ENCODE results near the gene PCDH9. TPM values are rescaled to one million over a fixed set of nuclear protein-coding genes. Genes with fewer than 3 reads are reported as not detected.

Gene PCDH9
- total RNA-seq, 6 donors from 2014 or later: 3.1 to 19.4 (median 7.8) TPM

GRCh38 chr13:66459143-66459542 lies 771.0 kb downstream of the PCDH9 start:
- no peak for ATAC-seq (ENCODE audit: low FRiP score in 2 of 2)
- H3K4me3 ChIP-seq: no peak overlapping the region
- no peaks in the 10 kb centered on the region for H3K36me3 ChIP-seq
- no peaks in the 10 kb centered on the region for H3K4me1 ChIP-seq
- no peak for TF ChIP-seq CTCF (IDR thresholded peaks at IDR 0.05)
- no peak for TF ChIP-seq POLR2AphosphoS5 (IDR thresholded peaks at IDR 0.05)
- TF ChIP-seq POLR2A (IDR thresholded peaks at IDR 0.05): no peak
- TF ChIP-seq EP300 (IDR thresholded peaks at IDR 0.05): no peak
- H3K9me3 ChIP-seq: no peaks in the 10 kb centered on the region
- 80 to 96% methylated on average over 2 of the region's 2 CpGs for WGBS, 2 donors
- H3K27ac ChIP-seq: no peak overlapping the region
- DNase-seq: no peak
- H3K27me3 ChIP-seq: no peaks in the 10 kb centered on the region

- DNase-seq: no peak
- no peaks in the 10 kb centered on the region for H3K36me3 ChIP-seq
Measured at GRCh38 chr13:66446413-66446812, 783.7 kb downstream of the PCDH9 start.

GRCh38 chr13:66443926-66444325 lies 786.2 kb downstream of the PCDH9 start:
- Histone ChIP-seq H3K4me3 (no peak overlapping the region), H3K9me3 (no peaks in the 10 kb centered on the region), H3K27me3 (no peaks in the 10 kb centered on the region), H3K4me1 (no peaks in the 10 kb centered on the region), H3K27ac (no peak overlapping the region), H3K36me3 (no peaks in the 10 kb centered on the region)
- DNase-seq: no peak
- no peak for ATAC-seq (ENCODE audit: low FRiP score in 2 of 2)
- WGBS, 2 donors: 74 to 89% methylated on average over 1 of the region's 1 CpG
- TF ChIP-seq EP300 (IDR thresholded peaks at IDR 0.05) (no peak), POLR2AphosphoS5 (IDR thresholded peaks at IDR 0.05) (no peak)

More at GRCh38 chr13:66446413-66446812, 783.7 kb downstream of the PCDH9 start:
- WGBS, 2 donors: 88% methylated on average over 4 of the region's 4 CpGs
- Histone ChIP-seq H3K4me3 (no peak overlapping the region), H3K27ac (no peak overlapping the region), H3K4me1 (no peaks in the 10 kb centered on the region), H3K27me3 (no peaks in the 10 kb centered on the region), H3K9me3 (no peaks in the 10 kb centered on the region)
- no peak for ATAC-seq (ENCODE audit: low FRiP score in 2 of 2)
- TF ChIP-seq POLR2AphosphoS5 (IDR thresholded peaks at IDR 0.05): no peak
- TF ChIP-seq EP300 (IDR thresholded peaks at IDR 0.05): no peak
- TF ChIP-seq CTCF (IDR thresholded peaks at IDR 0.05): no peak
- no peak for TF ChIP-seq POLR2A (IDR thresholded peaks at IDR 0.05)

- H3K36me3 ChIP-seq: no peaks in the 10 kb centered on the region
- H3K27ac ChIP-seq: no peak overlapping the region
- no peaks in the 10 kb centered on the region for H3K27me3 ChIP-seq
- no peak overlapping the region for H3K4me3 ChIP-seq
- TF ChIP-seq POLR2A (IDR thresholded peaks at IDR 0.05) (no peak), EP300 (IDR thresholded peaks at IDR 0.05) (no peak), POLR2AphosphoS5 (IDR thresholded peaks at IDR 0.05) (no peak), CTCF (IDR thresholded peaks at IDR 0.05) (no peak)
- DNase-seq: no peak
- no peak for ATAC-seq (ENCODE audit: low FRiP score in 2 of 2)
- no peaks in the 10 kb centered on the region for H3K9me3 ChIP-seq
- WGBS, 2 donors: 89 to 91% methylated on average over 3 of the region's 3 CpGs
- H3K4me1 ChIP-seq: no peaks in the 10 kb centered on the region
Measured at GRCh38 chr13:66440938-66441337, 789.2 kb downstream of the PCDH9 start.

GRCh38 chr13:66430728-66431127 lies 799.4 kb downstream of the PCDH9 start:
- Histone ChIP-seq H3K36me3 (no peaks in the 10 kb centered on the region), H3K27ac (no peak overlapping the region), H3K4me1 (no peaks in the 10 kb centered on the region), H3K9me3 (no peaks in the 10 kb centered on the region), H3K27me3 (no peaks in the 10 kb centered on the region), H3K4me3 (no peak overlapping the region)
- TF ChIP-seq CTCF (IDR thresholded peaks at IDR 0.05) (no peak), POLR2A (IDR thresholded peaks at IDR 0.05) (no peak), POLR2AphosphoS5 (IDR thresholded peaks at IDR 0.05) (no peak), EP300 (IDR thresholded peaks at IDR 0.05) (no peak)
- DNase-seq (no peak), ATAC-seq (ENCODE audit: low FRiP score in 2 of 2) (no peak)

All from upper lobe of left lung (tissue), 6 donors.